ENCODE results near the gene SOX11. TPM values are rescaled to one million over a fixed set of nuclear protein-coding genes. Genes with fewer than 3 reads are reported as not detected.

The SOX11 gene
- total RNA-seq, 2 donors from 2014 or later = not detected

- H3K27me3 ChIP-seq (replicated peaks; ENCODE audit: insufficient read depth) = peaks cover 9% of the 10 kb centered on the region
- no peak overlapping the region for H3K27ac ChIP-seq
- no peak for ATAC-seq (ENCODE audit: insufficient number of reproducible peaks, low FRiP score, low read depth)
- peak overlapping the region; percentile 50 for H3K4me3 ChIP-seq
- no peaks in the 10 kb centered on the region for H3K36me3 ChIP-seq
- DNase-seq (ENCODE audit: low spot score) = no peak
- H3K4me1 ChIP-seq (ENCODE audit: control insufficient read depth in 1 of 2, low read depth in 2 of 2) = peaks cover 5 to 18% of the 10 kb centered on the region in 2 donors
- TF ChIP-seq, protein P1, sequence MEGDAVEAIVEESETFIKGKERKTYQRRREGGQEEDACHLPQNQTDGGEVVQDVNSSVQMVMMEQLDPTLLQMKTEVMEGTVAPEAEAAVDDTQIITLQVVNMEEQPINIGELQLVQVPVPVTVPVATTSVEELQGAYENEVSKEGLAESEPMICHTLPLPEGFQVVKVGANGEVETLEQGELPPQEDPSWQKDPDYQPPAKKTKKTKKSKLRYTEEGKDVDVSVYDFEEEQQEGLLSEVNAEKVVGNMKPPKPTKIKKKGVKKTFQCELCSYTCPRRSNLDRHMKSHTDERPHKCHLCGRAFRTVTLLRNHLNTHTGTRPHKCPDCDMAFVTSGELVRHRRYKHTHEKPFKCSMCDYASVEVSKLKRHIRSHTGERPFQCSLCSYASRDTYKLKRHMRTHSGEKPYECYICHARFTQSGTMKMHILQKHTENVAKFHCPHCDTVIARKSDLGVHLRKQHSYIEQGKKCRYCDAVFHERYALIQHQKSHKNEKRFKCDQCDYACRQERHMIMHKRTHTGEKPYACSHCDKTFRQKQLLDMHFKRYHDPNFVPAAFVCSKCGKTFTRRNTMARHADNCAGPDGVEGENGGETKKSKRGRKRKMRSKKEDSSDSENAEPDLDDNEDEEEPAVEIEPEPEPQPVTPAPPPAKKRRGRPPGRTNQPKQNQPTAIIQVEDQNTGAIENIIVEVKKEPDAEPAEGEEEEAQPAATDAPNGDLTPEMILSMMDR (IDR thresholded peaks at IDR 0.05) = no peak
- H3K9me3 ChIP-seq = no peaks in the 10 kb centered on the region
These were observed 781 bp upstream of the SOX11 start for GRCh38 chr2:5691221-5691984.

GRCh38 chr2:5692561-5693286 is 540 bp downstream of the SOX11 start:
- Histone ChIP-seq H3K36me3 (no peaks in the 10 kb centered on the region), H3K27ac (no peak overlapping the region), H3K4me3 (peak overlapping the region; percentile 24), H3K4me1 (ENCODE audit: control insufficient read depth in 1 of 2, low read depth in 2 of 2) (peaks cover 7 to 30% of the 10 kb centered on the region in 2 donors), H3K9me3 (no peaks in the 10 kb centered on the region), H3K27me3 (replicated peaks; ENCODE audit: insufficient read depth) (peaks cover 9% of the 10 kb centered on the region)
- TF ChIP-seq, protein P1 (IDR thresholded peaks at IDR 0.05) = no peak
- no peak for DNase-seq (ENCODE audit: low spot score)
- no peak for ATAC-seq (ENCODE audit: insufficient number of reproducible peaks, low FRiP score, low read depth)

DNA sequence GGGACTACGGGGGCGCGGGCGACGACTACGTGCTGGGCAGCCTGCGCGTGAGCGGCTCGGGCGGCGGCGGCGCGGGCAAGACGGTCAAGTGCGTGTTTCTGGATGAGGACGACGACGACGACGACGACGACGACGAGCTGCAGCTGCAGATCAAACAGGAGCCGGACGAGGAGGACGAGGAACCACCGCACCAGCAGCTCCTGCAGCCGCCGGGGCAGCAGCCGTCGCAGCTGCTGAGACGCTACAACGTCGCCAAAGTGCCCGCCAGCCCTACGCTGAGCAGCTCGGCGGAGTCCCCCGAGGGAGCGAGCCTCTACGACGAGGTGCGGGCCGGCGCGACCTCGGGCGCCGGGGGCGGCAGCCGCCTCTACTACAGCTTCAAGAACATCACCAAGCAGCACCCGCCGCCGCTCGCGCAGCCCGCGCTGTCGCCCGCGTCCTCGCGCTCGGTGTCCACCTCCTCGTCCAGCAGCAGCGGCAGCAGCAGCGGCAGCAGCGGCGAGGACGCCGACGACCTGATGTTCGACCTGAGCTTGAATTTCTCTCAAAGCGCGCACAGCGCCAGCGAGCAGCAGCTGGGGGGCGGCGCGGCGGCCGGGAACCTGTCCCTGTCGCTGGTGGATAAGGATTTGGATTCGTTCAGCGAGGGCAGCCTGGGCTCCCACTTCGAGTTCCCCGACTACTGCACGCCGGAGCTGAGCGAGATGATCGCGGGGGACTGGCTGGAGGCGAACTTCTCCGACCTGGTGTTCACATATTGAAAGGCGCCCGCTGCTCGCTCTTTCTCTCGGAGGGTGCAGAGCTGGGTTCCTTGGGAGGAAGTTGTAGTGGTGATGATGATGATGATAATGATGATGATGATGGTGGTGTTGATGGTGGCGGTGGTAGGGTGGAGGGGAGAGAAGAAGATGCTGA is 1.4 kb downstream of the SOX11 start:
- ATAC-seq (ENCODE audit: insufficient number of reproducible peaks, low FRiP score, low read depth) (no peak), DNase-seq (ENCODE audit: low spot score) (no peak)
- Histone ChIP-seq H3K4me3 (peak overlapping the region; percentile 24), H3K9me3 (no peaks in the 10 kb centered on the region), H3K27ac (no peak overlapping the region), H3K4me1 (ENCODE audit: control insufficient read depth in 1 of 2, low read depth in 2 of 2) (peaks cover 7 to 30% of the 10 kb centered on the region in 2 donors), H3K36me3 (no peaks in the 10 kb centered on the region), H3K27me3 (replicated peaks; ENCODE audit: insufficient read depth) (peaks cover 9% of the 10 kb centered on the region)
- TF ChIP-seq, protein P1 (IDR thresholded peaks at IDR 0.05) = no peak

- H3K4me3 ChIP-seq = no peak overlapping the region
- DNase-seq (ENCODE audit: low spot score) (no peak), ATAC-seq (ENCODE audit: insufficient number of reproducible peaks, low FRiP score, low read depth) (no peak)
- H3K36me3 ChIP-seq = no peaks in the 10 kb centered on the region
- H3K9me3 ChIP-seq = no peaks in the 10 kb centered on the region
- peaks cover 9% of the 10 kb centered on the region for H3K27me3 ChIP-seq (replicated peaks; ENCODE audit: insufficient read depth)
- TF ChIP-seq, protein P1 (IDR thresholded peaks at IDR 0.05) = no peak
- H3K27ac ChIP-seq = no peak overlapping the region
- H3K4me1 ChIP-seq (ENCODE audit: control insufficient read depth in 1 of 2, low read depth in 2 of 2) = peaks cover 7 to 30% of the 10 kb centered on the region in 2 donors
These were observed 2.1 kb downstream of the SOX11 start for GRCh38 chr2:5694306-5694705.
